ENCODE results near the gene PTPRZ1.

Gene PTPRZ1

DNA sequence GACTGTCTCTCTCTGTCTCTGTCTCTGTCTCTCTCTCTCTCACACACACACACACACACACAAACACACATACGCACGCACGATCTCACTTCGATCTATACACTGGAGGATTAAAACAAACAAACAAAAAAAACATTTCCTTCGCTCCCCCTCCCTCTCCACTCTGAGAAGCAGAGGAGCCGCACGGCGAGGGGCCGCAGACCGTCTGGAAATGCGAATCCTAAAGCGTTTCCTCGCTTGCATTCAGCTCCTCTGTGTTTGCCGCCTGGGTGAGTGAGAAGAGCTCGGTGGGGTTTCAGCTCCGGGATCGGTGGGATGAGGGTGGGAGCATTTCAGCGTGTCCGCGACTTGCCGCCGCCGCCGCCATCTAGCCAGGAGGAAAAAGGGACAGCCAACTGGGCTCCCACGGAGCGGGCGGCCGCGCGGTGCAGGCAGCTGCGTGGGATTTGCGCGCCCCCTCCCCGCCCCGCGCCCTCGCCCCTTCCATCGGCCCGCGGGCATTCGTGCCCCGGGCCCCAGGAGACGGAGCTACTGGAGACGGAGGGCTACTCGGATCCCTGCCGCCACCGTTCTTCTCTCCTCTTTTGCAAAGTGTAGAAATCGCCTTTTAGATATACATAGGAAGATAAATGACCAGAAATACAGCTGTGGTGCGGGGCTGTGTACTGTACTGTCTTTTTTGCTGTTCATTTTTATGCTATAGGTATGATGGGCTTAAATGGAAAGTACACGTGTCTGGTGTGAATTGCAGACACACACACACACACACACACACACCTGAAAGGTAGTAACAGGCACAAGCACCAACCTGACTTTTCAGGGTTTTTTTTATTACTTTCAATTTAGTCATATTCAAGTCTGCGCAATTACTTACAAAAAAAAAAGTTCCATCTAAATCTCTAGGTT lies 581 bp downstream of the PTPRZ1 start:
- DNase-seq (ENCODE audit: extremely low read depth, insufficient read length): peak; percentile 1
- TF ChIP-seq, protein P1, sequence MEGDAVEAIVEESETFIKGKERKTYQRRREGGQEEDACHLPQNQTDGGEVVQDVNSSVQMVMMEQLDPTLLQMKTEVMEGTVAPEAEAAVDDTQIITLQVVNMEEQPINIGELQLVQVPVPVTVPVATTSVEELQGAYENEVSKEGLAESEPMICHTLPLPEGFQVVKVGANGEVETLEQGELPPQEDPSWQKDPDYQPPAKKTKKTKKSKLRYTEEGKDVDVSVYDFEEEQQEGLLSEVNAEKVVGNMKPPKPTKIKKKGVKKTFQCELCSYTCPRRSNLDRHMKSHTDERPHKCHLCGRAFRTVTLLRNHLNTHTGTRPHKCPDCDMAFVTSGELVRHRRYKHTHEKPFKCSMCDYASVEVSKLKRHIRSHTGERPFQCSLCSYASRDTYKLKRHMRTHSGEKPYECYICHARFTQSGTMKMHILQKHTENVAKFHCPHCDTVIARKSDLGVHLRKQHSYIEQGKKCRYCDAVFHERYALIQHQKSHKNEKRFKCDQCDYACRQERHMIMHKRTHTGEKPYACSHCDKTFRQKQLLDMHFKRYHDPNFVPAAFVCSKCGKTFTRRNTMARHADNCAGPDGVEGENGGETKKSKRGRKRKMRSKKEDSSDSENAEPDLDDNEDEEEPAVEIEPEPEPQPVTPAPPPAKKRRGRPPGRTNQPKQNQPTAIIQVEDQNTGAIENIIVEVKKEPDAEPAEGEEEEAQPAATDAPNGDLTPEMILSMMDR (IDR thresholded peaks at IDR 0.05; ENCODE audit: insufficient read depth, low read length, poor library complexity, severe bottlenecking): no peak
- H3K4me3 ChIP-seq (replicated peaks; ENCODE audit: low read depth, low read length): peak overlapping the region; percentile 32
- no peaks in the 10 kb centered on the region for H3K36me3 ChIP-seq (ENCODE audit: control insufficient read depth, insufficient read depth, low read length)
- H3K27me3 ChIP-seq (replicated peaks; ENCODE audit: control insufficient read depth, insufficient read depth, low read length): no peaks in the 10 kb centered on the region; the same call in 1 of the 2 replicates

DNA sequence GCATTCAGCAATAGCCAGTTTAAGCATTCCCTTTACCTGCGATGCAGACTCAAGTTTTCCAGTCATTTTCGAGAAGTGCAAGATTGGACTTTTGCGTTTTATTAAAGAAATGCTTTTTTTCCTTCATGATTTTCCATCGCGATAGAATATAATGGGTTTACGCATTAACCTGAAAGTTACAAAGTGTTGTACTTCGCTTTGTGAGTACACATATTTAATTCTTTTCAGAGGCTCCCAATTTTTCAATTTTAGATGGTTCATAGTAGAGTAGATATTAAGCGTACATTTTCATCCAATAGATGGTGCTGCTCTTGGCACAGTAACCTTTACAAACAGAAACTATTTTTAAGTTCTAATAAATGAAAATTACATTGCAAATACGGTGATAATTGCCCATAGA lies 1.3 kb downstream of the PTPRZ1 start:
- DNase-seq (ENCODE audit: extremely low read depth, insufficient read length): no peak
- no peaks in the 10 kb centered on the region; the same call in 1 of the 2 replicates for H3K27me3 ChIP-seq (replicated peaks; ENCODE audit: control insufficient read depth, insufficient read depth, low read length)
- no peak overlapping the region for H3K4me3 ChIP-seq (replicated peaks; ENCODE audit: low read depth, low read length)
- TF ChIP-seq, protein P1 (IDR thresholded peaks at IDR 0.05; ENCODE audit: insufficient read depth, low read length, poor library complexity, severe bottlenecking): no peak
- H3K36me3 ChIP-seq (ENCODE audit: control insufficient read depth, insufficient read depth, low read length): no peaks in the 10 kb centered on the region

DNA sequence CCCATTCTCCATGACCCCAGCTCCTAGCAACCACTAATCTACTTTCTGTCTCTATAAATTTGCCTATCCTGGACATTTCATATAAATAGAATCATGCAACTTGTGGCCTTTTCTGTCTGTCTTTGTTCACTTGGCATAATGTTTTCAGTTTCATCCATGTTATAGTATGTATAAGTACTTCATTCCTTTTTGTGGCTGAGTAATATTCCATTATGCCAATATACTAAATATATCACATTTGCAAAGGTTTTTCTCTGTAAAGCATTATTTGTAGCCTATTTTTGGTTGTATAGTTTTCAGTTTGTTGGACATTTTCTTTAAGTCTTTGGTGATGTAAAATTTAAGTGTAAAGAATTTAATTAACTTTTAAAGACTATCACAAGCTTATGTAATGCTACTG lies 2.2 kb downstream of the PTPRZ1 start:
- no peaks in the 10 kb centered on the region; the same call in 1 of the 2 replicates for H3K27me3 ChIP-seq (replicated peaks; ENCODE audit: control insufficient read depth, insufficient read depth, low read length)
- TF ChIP-seq, protein P1 (IDR thresholded peaks at IDR 0.05; ENCODE audit: insufficient read depth, low read length, poor library complexity, severe bottlenecking): no peak
- no peaks in the 10 kb centered on the region for H3K36me3 ChIP-seq (ENCODE audit: control insufficient read depth, insufficient read depth, low read length)
- no peak for DNase-seq (ENCODE audit: extremely low read depth, insufficient read length)
- H3K4me3 ChIP-seq (replicated peaks; ENCODE audit: low read depth, low read length): no peak overlapping the region

DNA sequence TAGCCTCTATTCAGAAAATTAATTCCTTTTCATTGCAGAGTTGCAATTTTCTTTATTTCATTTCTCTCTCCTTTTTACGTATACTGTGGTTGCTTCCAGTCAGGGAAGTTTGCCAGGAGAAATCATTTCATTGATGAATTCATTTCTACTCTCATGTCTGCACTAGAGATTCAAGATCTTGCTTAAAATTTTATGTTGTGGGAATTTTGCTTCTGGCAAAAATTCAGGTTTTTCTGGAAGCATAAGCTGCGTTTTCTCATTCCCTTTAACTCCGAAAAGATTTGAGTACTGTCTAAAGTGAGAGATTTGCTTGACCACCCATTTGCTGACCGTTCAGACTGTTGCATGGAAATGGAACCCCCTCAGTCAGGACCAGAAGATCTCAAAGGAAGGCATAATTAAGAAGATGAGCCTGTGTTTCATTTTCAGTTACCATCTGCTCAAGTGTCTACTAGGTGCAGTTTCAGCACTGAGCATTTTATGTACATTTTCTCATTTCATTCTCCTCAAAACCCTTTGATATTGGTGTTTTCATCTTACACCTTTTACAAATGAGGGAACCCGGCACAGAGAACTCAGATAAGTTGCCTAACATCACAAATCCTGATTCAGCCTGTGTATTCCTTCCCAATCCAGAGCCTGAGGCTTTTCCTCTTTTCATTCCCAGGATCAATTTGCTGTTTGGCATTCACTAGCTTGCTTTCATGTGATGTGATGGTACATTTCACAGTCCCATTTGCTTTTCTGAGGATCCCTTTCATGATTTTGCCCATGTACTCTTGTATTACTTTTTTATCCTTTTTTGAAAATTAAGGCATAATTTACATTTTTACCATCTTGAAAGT lies 3.9 kb downstream of the PTPRZ1 start:
- H3K27me3 ChIP-seq (replicated peaks; ENCODE audit: control insufficient read depth, insufficient read depth, low read length): no peaks in the 10 kb centered on the region; the same call in 1 of the 2 replicates
- H3K36me3 ChIP-seq (ENCODE audit: control insufficient read depth, insufficient read depth, low read length): no peaks in the 10 kb centered on the region
- TF ChIP-seq, protein P1 (IDR thresholded peaks at IDR 0.05; ENCODE audit: insufficient read depth, low read length, poor library complexity, severe bottlenecking): no peak
- no peak for DNase-seq (ENCODE audit: extremely low read depth, insufficient read length)
- no peak overlapping the region for H3K4me3 ChIP-seq (replicated peaks; ENCODE audit: low read depth, low read length)

DNA sequence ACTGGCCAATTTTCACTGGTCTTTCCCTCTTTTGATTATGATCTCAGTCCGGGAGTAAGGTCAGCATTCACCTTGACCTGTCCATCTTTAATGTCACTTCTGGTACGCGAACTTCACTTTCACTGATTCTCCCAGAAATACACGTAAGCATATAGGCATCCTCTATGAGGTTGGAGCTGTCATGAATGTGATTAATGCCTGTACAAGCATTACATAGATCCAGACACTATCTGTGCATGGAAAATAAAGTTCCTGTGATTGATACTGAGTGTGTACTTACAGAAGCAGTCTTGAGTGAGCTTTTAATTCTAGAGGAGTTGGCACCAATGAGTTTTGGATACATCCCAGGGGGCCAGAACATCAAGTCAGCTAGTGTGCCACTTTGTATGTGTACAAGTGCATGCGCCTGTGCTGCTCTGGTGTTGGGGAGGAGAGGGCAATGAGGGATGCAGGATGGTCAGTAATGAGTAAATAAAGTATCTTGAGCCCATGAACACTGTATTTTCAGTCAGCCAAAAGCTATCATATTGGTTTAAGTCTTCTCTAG lies 6.0 kb downstream of the PTPRZ1 start:
- no peaks in the 10 kb centered on the region for H3K36me3 ChIP-seq (ENCODE audit: control insufficient read depth, insufficient read depth, low read length)
- DNase-seq (ENCODE audit: extremely low read depth, insufficient read length): no peak
- TF ChIP-seq, protein P1 (IDR thresholded peaks at IDR 0.05; ENCODE audit: insufficient read depth, low read length, poor library complexity, severe bottlenecking): no peak
- H3K27me3 ChIP-seq (replicated peaks; ENCODE audit: control insufficient read depth, insufficient read depth, low read length): no peaks in the 10 kb centered on the region
- no peak overlapping the region for H3K4me3 ChIP-seq (replicated peaks; ENCODE audit: low read depth, low read length)
